GM21786 (cell line): ENCODE measurements around the gene NAT9.

ENCODE experiments used
- ATAC-seq: cut with Tn5 transposase; IDR thresholded peaks from one replicate; pipeline ENCODE4 v1.9.1; 2021; ENCODE audit not compliant: unreplicated experiment

Gene NAT9

GRCh38 chr17:74806334-74806733 lies 30.2 kb upstream of the NAT9 start:
- ATAC-seq: no peak

- no peak for ATAC-seq
Measured at GRCh38 chr17:74805591-74805991, 29.4 kb upstream of the NAT9 start.

- ATAC-seq: no peak
Measured at GRCh38 chr17:74804683-74805082, 28.5 kb upstream of the NAT9 start.

GRCh38 chr17:74803971-74804370 lies 27.8 kb upstream of the NAT9 start:
- ATAC-seq: no peak

GRCh38 chr17:74803388-74803930 lies 27.3 kb upstream of the NAT9 start:
- ATAC-seq: no peak

- ATAC-seq: no peak
Measured at GRCh38 chr17:74801896-74802295, 25.8 kb upstream of the NAT9 start.

GRCh38 chr17:74800531-74800930 lies 24.4 kb upstream of the NAT9 start:
- no peak for ATAC-seq

GRCh38 chr17:74799097-74799496 lies 23.0 kb upstream of the NAT9 start:
- ATAC-seq: no peak

- ATAC-seq: no peak
Measured at GRCh38 chr17:74798239-74798707, 22.1 kb upstream of the NAT9 start.

- ATAC-seq: no peak
Measured at GRCh38 chr17:74797824-74798223, 21.7 kb upstream of the NAT9 start.

- ATAC-seq: no peak
Measured at GRCh38 chr17:74796866-74797265, 20.7 kb upstream of the NAT9 start.

- no peak for ATAC-seq
Measured at GRCh38 chr17:74796211-74796610, 20.1 kb upstream of the NAT9 start.

GRCh38 chr17:74795327-74796020 lies 19.3 kb upstream of the NAT9 start:
- ATAC-seq: no peak

- ATAC-seq: no peak
Measured at GRCh38 chr17:74792586-74793105, 16.5 kb upstream of the NAT9 start.

- no peak for ATAC-seq
Measured at GRCh38 chr17:74790161-74791058, 14.3 kb upstream of the NAT9 start.

- ATAC-seq: no peak
Measured at GRCh38 chr17:74786431-74787055, 10.4 kb upstream of the NAT9 start.

GRCh38 chr17:74785981-74786360 lies 9.8 kb upstream of the NAT9 start:
- ATAC-seq: no peak

GRCh38 chr17:74785096-74785980 lies 9.2 kb upstream of the NAT9 start:
- no peak for ATAC-seq

- no peak for ATAC-seq
Measured at GRCh38 chr17:74784125-74784810, 8.1 kb upstream of the NAT9 start.

- ATAC-seq: no peak
Measured at GRCh38 chr17:74782571-74782970, 6.4 kb upstream of the NAT9 start.
